Measurements from ENCODE around the gene GSK3B.

Gene GSK3B

DNA sequence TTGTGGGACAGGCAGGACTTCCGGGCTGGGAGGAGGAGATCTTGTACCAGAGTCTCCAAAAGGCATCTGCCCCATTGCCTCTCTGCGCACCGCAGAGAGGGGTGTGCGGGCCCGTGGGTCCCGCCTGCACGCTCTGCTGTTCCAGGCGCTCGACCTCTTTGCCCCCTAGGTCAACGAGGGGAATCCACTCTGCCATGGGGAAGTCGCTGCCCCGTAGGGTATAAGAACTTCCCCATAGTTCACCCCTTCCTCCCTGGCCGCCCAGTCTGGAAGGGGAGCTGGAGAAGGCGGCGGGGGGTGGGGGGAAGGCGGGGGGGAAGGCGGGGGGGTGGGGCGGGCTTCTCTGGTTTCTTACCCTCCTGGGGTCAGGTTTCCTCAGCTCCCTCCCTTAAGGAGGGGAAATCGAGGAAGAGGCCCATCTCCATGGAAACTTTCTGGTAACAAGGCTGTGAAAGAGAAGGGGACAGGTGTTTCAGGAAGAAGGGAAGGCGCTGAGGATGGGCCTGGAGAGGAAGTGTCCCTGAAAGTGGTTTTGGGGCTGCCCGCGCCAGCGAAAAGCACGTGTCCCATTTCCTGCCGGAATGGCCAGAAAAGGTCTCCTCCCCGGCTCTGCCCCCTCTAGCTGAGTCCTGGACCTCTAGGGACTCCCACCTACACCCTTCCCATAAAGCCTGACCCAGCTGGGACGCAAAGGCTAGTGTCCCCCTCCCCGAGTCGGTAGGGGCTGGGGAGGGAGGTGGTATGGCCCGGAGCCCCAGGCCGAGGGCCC is 284.8 kb downstream of the GSK3B start:
- peak; percentile 20 for DNase-seq

DNA sequence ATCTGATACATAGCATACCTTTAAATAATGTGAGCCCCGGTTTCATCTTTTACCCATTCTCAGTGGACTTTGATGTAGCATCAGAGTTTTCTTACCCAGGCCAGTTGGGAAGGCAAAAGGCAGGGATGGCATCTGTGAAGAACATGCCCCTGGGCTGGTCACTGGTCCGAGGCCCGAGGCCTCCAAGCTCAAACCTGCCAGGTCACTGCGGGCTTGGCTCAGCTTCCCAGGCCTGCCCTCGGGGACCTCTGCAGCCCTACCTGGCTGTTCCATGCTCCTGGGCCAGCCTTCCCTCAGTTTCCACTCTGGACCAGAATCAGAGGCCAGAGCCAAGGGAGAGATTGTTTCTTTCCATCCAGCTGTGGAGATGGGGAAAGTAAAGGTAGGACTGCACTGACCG is 285.4 kb downstream of the GSK3B start:
- no peak for DNase-seq

GRCh38 chr3:119808244-119808643 is 286.0 kb downstream of the GSK3B start:
- no peak for DNase-seq

DNA sequence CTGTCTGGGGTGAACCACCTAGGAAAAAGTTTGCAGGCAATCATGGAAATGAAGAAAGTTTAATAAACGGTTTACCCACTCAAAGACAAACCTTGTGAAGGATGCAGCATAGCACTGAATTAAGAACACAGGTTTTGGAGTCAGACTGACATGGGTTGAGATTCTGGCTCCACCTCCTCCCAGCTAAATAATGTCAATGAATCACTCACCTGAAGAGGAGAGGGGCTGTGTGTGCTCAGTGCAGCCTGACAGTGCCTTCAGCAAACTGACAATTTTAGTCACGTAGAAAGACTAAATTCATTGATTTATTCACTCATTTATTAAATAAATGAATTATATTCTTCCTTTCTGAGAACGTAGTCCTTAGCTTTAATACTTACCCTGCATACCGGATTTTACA is 293.4 kb downstream of the GSK3B start:
- no peak for DNase-seq

GRCh38 chr3:119796785-119797184 is 297.5 kb downstream of the GSK3B start:
- DNase-seq = no peak

- DNase-seq = no peak
Observed at GRCh38 chr3:119796368-119796767, 297.9 kb downstream of the GSK3B start.

DNA sequence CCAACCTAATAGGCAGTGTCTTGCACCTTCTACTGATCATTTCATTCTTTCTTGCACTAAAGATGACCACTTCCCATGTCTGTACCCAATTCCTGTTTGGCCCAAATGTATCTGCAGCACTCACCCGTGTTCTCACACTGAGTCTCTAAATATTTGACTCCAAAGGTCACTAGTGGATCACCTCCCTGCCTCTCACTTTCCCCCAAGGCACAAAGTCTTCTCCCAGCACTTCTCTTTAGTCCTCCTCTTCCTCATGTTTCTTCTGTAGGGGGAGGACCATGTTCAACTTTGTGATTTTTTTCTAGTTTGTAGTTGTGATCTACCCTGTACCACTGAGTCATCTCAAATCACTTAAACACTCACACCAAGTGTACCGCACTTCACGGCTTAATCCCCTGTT is 298.4 kb downstream of the GSK3B start:
- DNase-seq = no peak

- DNase-seq = no peak
Observed at GRCh38 chr3:119794971-119795612, 299.2 kb downstream of the GSK3B start.

DNA sequence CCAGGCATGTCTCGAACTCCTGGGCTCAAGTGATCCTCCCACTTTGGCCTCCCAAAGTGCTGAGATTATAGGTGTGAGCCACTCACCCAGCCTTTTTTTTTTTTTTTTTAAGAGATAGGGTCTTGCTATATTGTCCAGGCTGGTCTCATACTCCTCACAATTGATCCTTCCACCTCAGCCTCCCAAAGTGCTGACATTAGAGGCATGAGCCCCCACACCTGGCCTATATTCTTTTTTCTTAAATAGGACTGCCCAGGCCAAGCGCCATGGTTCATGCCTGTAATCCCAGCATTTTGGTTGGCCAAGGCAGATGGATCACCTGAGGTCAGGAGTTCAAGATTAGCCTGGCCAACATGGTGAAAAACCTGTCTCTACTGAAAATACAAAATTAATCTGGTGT is 299.8 kb downstream of the GSK3B start:
- DNase-seq = no peak

DNA sequence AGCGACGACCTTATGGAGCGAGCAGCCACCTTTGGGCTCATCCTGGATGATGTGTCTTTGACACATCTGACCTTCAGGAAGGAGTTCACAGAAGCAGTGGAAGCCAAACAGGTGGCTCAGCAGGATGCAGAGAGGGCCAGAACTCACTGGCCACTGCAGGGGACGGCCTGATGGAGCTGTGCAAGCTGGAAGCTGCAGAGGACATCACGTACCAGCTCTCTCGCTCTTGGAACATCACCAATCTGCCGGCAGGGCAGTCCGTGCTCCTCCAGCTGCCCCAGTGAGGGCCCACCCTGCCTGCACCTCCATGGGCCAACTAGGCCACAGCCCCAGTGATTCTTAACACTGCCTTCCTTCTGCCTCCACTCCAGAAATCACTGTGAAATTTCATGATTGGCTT is 302.0 kb downstream of the GSK3B start:
- no peak for DNase-seq

DNA sequence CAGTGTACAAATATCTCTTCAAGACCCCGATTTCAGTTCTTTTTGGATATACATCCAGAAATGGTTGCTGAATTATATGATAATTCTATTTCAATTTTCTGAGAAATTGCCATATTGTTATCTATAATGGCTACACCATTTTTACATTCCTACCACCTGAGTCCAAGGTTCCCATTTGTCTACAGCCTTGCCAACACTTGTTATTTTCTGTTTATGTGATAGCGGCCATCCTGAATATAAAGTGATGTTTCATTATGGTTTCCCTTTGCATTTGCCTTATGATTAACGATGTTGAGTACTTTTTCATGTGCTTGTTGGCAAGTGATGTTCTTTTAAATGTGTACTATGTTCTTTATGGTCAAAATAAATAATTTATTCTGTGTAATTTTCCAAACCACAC is 303.9 kb downstream of the GSK3B start:
- DNase-seq = no peak

DNA sequence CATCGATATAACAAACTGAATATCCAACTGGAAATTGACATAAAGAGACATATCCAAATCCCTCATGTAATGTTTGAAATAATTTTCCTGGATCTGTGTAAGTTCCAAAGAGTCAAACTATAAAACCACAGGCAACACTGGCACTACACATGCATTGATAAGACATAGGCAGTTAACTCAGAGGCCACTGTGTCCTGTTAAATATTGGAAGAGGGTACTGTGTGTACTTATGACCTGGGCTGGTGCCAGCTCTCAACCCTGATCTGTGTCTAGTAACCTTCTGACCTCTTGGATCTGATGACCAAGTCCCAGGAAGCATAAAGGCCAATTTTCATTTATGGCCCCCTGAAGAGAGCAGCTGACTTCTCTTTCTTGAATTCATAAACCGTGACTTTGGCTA is 307.8 kb downstream of the GSK3B start:
- DNase-seq = no peak

DNA sequence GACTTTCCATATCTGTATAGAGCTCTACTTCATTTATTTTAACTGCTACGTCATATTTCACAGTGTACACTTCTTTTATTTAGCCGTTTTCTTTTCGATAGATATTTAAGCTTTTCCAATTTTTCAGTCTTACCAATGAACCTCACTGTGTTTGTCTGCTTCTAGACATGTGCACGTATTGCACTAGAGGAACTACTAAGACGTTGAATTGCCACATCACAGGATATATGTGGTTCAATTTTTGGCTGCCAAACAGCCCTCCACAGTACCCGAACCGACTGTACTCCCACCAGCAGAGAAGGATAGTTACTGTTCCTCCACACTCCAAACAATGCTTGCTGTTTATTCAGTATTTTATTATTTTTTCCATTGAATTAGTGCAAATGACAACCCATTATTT is 310.4 kb downstream of the GSK3B start:
- DNase-seq = no peak

- no peak for DNase-seq
Observed at GRCh38 chr3:119783255-119783654, 311.0 kb downstream of the GSK3B start.

DNA sequence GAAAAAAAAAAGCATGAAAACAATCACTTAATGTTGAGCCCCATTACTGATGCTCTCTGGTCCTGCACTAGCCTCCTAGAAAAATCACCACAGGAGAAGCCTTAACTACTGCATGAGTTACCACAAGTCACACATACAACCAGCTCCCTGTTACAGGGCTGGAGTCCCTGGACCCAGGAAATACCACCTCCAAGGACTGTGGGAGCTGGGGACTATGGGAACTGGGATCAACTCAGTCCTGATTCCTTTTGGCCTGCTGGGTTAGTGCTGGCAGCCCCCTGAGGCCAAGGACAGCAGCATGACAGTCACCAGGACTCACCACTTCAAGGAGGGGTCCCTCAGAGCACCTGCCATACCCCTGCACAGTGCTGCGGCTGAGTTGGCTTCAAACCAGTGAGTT is 311.8 kb downstream of the GSK3B start:
- DNase-seq = no peak

DNA sequence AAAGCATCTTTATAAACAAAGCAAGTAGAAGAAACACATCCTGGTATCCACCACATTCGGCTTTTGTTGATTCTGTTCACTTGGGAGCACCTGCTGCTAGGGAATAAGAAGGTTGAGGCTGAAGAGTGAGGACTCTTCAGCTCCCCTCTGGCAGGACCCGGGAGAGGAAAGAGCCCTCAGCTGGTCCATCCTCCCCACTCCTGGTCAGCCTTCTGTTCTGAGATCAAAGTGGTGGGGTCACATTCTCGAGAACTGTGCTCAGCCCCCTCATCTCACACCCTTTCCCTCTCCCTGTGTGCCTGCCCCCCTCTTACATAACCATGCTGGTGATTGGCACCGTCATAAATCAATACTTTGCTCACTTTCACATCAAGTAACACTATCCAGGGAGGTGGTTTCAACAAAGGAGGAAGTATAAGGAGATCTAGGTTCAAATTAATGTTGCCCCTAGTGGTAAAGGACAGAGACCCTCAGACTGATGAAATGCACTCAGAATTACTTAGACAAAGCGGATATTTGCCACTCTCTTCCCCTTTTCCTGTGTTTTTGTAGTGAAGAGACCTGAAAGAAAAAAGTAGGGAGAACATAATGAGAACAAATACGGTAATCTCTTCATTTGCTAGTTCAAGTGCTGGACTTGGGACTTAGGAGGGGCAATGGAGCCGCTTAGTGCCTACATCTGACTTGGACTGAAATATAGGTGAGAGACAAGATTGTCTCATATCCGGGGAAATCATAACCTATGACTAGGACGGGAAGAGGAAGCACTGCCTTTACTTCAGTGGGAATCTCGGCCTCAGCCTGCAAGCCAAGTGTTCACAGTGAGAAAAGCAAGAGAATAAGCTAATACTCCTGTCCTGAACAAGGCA is 312.7 kb downstream of the GSK3B start, which contains the start of gene NR1I2:
NR1I2 (plus strand) TSS at position 772 of the 869 bp plus-strand sequence.
- no peak for DNase-seq

GRCh38 chr3:119779731-119780383 is 314.4 kb downstream of the GSK3B start:
- DNase-seq = no peak

GRCh38 chr3:119778811-119779210 is 315.4 kb downstream of the GSK3B start:
- no peak for DNase-seq

GRCh38 chr3:119778176-119778575 is 316.1 kb downstream of the GSK3B start:
- no peak for DNase-seq

DNA sequence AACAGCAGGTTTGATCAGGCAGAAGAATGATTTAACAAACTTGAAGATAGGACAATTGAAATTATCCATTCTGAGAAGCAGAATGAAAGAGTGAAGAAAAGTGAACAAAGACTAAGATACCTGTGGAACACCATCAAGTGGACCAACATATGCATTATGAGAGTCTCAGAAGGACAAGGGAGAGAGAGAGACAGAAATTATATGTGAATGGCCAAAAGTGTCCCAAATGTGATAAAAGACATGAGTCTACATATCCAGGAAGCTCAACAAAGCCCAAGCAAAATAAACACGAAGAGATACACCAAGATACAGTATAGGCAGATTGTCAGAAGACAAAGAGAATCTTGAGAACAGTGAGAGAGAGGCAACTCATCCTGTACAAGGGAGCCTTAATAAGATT is 317.9 kb downstream of the GSK3B start:
- DNase-seq = no peak

DNA sequence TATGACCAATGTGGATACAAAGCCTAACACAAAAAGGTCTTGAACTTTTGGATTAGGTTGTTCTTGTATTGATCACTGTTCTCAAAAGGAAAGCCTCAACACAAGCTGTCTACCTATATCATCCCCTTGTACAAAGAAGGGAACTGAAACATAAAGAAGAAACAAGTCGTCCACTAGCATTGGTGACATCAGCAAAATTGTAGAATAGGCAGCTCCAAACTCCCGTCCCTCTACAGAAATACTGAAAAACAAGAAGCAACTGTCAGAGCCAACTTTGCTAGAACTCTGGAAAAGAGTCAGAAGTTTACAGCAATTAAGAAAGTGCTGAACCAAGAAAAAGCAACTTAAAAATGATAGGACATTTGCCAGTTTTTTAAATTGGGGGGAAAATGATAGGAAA is 319.8 kb downstream of the GSK3B start:
- DNase-seq = no peak

All from activated CD4-positive, alpha-beta T cell treated with anti-CD3 and anti-CD28 coated beads, Interleukin-2, Interleukin-6, amounts not matched to agents 100 ng/mL and 50 ng/mL, durations not matched to agents 16 hours and 8 hours (primary cell).